Measurements from ENCODE around the gene TAS2R1. TPM values are rescaled to one million over a fixed set of nuclear protein-coding genes. Genes with fewer than 3 reads are reported as not detected.

Gene TAS2R1
- total RNA-seq, 1 donor from 2014 or later: not detected

DNA sequence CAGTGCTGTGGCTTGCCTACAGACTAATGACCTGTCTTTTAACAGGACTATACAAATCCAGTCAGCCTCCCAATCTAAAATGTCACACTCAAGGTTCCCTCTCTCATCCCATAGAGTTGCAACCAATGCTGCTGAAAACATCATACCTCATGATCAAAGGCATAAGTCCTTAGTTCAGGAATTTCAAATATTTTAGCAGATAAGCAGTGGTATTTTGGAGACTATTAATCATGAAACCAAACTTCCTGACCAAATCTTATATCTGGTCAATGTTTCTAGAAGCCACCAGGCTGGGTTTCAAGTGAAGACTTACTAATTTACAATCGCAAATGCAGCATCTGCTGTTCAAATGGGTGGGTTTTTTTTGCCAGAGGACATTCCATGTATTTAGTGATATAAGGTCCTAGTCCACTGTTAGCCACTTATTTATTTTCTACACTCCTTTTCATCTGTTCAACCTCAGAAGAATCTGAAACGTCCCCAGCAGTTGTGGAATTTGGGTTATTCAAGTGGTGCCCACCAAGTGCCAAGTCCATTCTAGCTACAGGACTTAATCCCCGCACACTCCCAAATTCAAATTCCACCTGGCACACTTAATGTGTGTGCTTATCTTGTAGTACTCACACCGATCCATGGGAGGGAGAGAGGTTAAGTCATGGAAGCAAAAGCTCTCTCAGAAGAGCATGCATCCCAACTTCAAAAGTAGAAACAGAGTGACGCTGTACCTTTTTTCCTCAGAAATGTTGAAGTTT lies 5.8 kb downstream of the TAS2R1 start:
- TF ChIP-seq, protein P1, sequence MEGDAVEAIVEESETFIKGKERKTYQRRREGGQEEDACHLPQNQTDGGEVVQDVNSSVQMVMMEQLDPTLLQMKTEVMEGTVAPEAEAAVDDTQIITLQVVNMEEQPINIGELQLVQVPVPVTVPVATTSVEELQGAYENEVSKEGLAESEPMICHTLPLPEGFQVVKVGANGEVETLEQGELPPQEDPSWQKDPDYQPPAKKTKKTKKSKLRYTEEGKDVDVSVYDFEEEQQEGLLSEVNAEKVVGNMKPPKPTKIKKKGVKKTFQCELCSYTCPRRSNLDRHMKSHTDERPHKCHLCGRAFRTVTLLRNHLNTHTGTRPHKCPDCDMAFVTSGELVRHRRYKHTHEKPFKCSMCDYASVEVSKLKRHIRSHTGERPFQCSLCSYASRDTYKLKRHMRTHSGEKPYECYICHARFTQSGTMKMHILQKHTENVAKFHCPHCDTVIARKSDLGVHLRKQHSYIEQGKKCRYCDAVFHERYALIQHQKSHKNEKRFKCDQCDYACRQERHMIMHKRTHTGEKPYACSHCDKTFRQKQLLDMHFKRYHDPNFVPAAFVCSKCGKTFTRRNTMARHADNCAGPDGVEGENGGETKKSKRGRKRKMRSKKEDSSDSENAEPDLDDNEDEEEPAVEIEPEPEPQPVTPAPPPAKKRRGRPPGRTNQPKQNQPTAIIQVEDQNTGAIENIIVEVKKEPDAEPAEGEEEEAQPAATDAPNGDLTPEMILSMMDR (conservative IDR thresholded peaks at IDR 0.05; ENCODE audit: low read depth, low read length): no peak
- DNase-seq (ENCODE audit: low read depth): no peak
- H3K4me3 ChIP-seq (ENCODE audit: low read depth, low read length): no peak overlapping the region

DNA sequence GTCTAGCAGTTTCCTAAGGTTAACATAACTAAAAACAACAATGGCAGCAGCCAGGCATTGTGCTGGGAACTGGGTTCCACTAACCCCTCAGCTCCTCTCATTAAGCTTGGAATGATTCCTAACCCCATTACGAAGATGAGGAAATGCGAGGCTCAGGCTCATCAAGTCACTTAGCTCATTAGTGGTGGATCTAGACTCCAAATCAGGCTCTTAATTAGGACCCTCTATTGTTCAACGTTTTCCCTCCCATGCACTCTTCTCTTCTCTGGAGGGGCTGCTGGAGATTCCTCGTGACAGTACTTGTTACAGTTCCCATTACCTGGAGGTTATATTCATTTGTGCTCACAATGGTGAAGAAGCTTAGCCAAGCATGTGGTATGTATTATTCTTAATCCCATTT lies 6.5 kb downstream of the TAS2R1 start:
- DNase-seq (ENCODE audit: low read depth): no peak
- TF ChIP-seq, protein P1 (conservative IDR thresholded peaks at IDR 0.05; ENCODE audit: low read depth, low read length): no peak
- no peak overlapping the region for H3K4me3 ChIP-seq (ENCODE audit: low read depth, low read length)

DNA sequence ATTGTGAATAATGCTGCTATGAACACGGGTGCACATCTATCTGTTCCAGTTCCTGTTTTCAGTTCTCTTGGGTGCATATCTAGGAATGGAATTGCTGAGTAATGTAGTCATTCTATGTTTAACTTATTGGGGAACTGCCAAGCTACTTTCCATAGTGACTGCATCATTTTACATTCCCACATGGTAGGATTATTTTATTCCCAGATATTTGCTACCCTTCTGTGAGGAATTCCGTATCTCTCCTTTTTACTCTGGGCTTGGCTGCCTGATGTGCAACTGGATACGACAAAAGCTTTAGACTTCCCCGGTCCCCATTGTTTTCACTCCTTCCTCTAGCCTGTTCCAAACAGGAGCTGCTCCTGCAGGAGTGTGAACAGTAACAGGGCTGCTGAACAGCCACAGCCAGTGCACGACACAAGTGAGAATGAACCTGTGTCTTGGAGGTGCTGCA lies 7.2 kb downstream of the TAS2R1 start:
- no peak overlapping the region for H3K4me3 ChIP-seq (ENCODE audit: low read depth, low read length)
- TF ChIP-seq, protein P1 (conservative IDR thresholded peaks at IDR 0.05; ENCODE audit: low read depth, low read length): no peak
- DNase-seq (ENCODE audit: low read depth): no peak

DNA sequence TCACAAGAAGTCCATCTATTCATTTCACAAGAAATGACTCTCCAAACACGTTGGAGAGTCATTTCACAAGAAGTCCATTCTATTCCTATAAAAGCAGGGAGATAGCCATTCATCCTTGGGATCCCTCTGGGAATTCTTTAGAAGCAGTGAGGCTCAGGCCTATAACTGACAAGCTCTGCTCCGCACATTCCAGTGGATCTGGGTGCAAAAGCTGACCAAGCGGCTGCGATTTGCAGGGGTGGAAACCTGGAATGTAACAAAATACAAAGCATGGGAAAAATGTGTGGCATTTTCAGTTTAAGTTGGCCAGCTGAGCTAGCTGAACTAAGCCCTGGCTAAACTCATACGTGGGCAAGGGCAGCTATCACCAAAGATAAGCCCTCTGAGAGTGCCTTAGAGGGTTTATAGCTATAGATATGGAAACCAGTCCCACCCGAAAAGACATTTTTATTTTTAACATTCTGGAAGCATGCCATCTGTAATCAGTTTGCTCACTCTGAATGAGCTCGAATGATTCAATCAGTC lies 8.7 kb downstream of the TAS2R1 start:
- TF ChIP-seq, protein P1 (conservative IDR thresholded peaks at IDR 0.05; ENCODE audit: low read depth, low read length): no peak
- DNase-seq (ENCODE audit: low read depth): no peak
- H3K4me3 ChIP-seq (ENCODE audit: low read depth, low read length): no peak overlapping the region

DNA sequence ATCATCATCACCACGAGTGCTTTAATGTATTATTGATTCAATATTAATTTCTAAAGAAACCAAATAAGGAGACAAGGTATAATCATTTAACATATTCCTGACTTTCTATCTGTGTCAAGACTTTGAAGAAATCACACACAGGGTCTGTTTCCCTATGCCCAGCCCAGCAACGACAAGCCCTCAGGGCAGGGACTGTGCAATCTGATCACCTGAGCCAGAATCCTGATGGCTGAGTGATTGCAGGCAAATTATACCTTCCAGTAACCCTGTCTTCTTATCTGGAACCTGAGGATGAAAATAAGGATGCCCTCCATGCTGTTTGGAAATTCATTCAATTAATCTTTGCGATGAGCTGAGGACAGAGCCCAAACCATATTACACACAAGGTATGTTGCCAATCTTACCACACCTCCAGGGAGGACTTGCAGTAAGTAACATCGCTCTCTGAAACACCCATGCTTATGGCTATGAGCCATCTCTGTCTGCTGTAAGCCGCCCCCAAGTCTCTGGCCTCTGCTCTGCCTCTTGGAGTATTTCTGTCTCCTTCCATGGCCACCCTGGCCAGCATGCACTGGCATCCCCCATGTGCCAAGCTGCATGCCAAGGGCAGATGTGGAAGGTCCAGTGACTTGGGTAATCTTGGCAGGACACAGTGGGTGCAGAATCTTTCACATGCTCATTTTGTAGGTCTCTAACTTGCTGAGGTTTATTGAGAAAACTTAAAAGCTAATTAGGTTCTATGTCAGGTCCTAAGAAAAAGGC lies 10.6 kb downstream of the TAS2R1 start:
- no peak for DNase-seq (ENCODE audit: low read depth)
- H3K4me3 ChIP-seq (ENCODE audit: low read depth, low read length): no peak overlapping the region
- TF ChIP-seq, protein P1 (conservative IDR thresholded peaks at IDR 0.05; ENCODE audit: low read depth, low read length): no peak

DNA sequence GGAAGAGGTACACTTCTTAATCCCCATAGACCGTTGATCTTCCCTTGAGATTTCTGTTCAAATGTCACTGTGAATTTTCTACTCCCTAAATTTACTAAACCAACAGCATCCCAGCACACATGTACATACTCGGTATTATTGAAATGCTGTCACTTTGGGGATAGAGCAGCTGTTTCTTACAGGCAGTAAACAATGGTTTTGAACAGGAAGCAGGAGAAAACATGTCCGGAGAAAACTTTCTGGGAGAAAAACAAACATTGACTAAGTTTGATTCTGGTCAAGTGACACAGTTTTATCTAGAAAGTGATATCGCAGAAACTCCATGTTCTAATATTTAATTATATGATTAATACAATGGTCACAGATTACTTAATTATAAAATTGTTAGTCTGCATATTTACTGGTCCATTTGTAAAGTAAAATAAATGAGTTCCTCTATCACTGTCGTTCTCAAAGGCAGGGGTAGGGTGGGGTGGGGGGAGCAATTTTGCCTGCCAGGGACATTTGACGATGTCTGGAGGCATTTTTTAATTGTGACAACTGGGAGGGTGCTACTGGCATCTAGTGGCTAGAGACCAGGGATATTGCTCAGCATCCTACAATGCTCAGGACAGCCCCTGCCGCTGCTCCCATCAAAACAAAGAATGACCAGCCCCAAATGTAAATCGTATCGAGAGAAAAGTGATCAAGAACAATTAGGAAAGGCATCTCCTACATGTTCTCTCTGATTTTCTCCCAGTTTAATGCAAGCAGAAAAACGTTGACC lies 12.2 kb downstream of the TAS2R1 start:
- DNase-seq (ENCODE audit: low read depth): no peak
- H3K4me3 ChIP-seq (ENCODE audit: low read depth, low read length): no peak overlapping the region
- TF ChIP-seq, protein P1 (conservative IDR thresholded peaks at IDR 0.05; ENCODE audit: low read depth, low read length): no peak
